Amniotic stem cell (primary cell): ENCODE measurements around the gene POLR2C.

Experiments used
- DNase-seq: peaks from one replicate; lab custom pipeline; 2025; lab: John Stamatoyannopoulos, UW

POLR2C gene

GRCh38 chr16:57504001-57504400 is 41.5 kb downstream of the POLR2C start:
- DNase-seq = no peak

GRCh38 chr16:57504491-57504890 is 42.0 kb downstream of the POLR2C start:
- no peak for DNase-seq

- no peak for DNase-seq
Measured at GRCh38 chr16:57505169-57505568, 42.7 kb downstream of the POLR2C start.

GRCh38 chr16:57507136-57508034 is 44.9 kb downstream of the POLR2C start:
- no peak for DNase-seq

GRCh38 chr16:57508035-57508425 is 45.6 kb downstream of the POLR2C start:
- no peak for DNase-seq

GRCh38 chr16:57509231-57509923 is 46.9 kb downstream of the POLR2C start:
- no peak for DNase-seq

- DNase-seq = no peak
Measured at GRCh38 chr16:57510016-57510871, 47.8 kb downstream of the POLR2C start.

- DNase-seq = no peak
Measured at GRCh38 chr16:57512296-57513001, 50.0 kb downstream of the POLR2C start.

- no peak for DNase-seq
Measured at GRCh38 chr16:57513371-57514102, 51.1 kb downstream of the POLR2C start.

GRCh38 chr16:57514371-57514770 is 51.9 kb downstream of the POLR2C start:
- DNase-seq = no peak

- DNase-seq = no peak
Measured at GRCh38 chr16:57514791-57515600, 52.5 kb downstream of the POLR2C start.

- no peak for DNase-seq
Measured at GRCh38 chr16:57516176-57516725, 53.8 kb downstream of the POLR2C start.

GRCh38 chr16:57516773-57517172 is 54.3 kb downstream of the POLR2C start:
- no peak for DNase-seq

- no peak for DNase-seq
Measured at GRCh38 chr16:57517397-57518367, 55.2 kb downstream of the POLR2C start.

GRCh38 chr16:57518520-57518919 is 56.0 kb downstream of the POLR2C start:
- no peak for DNase-seq

GRCh38 chr16:57518922-57519321 is 56.4 kb downstream of the POLR2C start:
- DNase-seq = no peak

GRCh38 chr16:57519796-57520360 is 57.4 kb downstream of the POLR2C start:
- DNase-seq = peak; percentile 45
